Measurements from ENCODE around the gene ENDOG.
A peak's percentile ranks its signal among the peaks of the same experiment; 100 is the strongest.
"Not testable (repeated sequence)": the region's sequence is repeated elsewhere in the genome, so short reads cannot be mapped to it uniquely, and the experiment has no call there.

Gene ENDOG

GRCh38 chr9:128828719-128829452 is 10.6 kb downstream of the ENDOG start:
- DNase-seq (ENCODE audit: low spot score): no peak

- peak; percentile 99 for DNase-seq (ENCODE audit: low spot score)
Measured at GRCh38 chr9:128829477-128830251, 11.4 kb downstream of the ENDOG start, which contains the start of gene SPOUT1. SPOUT1 (minus strand) TSS chr9:128829794; CDS start chr9:128829780, 14 bp downstream.

GRCh38 chr9:128833696-128834095 is 15.4 kb downstream of the ENDOG start:
- no peak for DNase-seq (ENCODE audit: low spot score)

GRCh38 chr9:128835246-128836210 is 17.2 kb downstream of the ENDOG start:
- DNase-seq (ENCODE audit: low spot score): no peak

GRCh38 chr9:128836509-128837145 is 18.3 kb downstream of the ENDOG start:
- DNase-seq (ENCODE audit: low spot score): no peak

GRCh38 chr9:128838338-128838737 is 20.0 kb downstream of the ENDOG start:
- no peak for DNase-seq (ENCODE audit: low spot score)

GRCh38 chr9:128840524-128840923 is 22.2 kb downstream of the ENDOG start:
- no peak for DNase-seq (ENCODE audit: low spot score)

- no peak for DNase-seq (ENCODE audit: low spot score)
Measured at GRCh38 chr9:128841694-128842492, 23.6 kb downstream of the ENDOG start.

GRCh38 chr9:128843171-128843570 is 24.9 kb downstream of the ENDOG start:
- not testable (repeated sequence) for DNase-seq (ENCODE audit: low spot score)

GRCh38 chr9:128845186-128845931 is 27.1 kb downstream of the ENDOG start:
- peak; percentile 58 for DNase-seq (ENCODE audit: low spot score)

- DNase-seq (ENCODE audit: low spot score): no peak
Measured at GRCh38 chr9:128846680-128847030, 28.4 kb downstream of the ENDOG start.

GRCh38 chr9:128847803-128848202 is 29.5 kb downstream of the ENDOG start:
- DNase-seq (ENCODE audit: low spot score): no peak

GRCh38 chr9:128851024-128851423 is 32.7 kb downstream of the ENDOG start:
- not testable (repeated sequence) for DNase-seq (ENCODE audit: low spot score)

- DNase-seq (ENCODE audit: low spot score): not testable (repeated sequence)
Measured at GRCh38 chr9:128851779-128852600, 33.7 kb downstream of the ENDOG start.

- not testable (repeated sequence) for DNase-seq (ENCODE audit: low spot score)
Measured at GRCh38 chr9:128852646-128853045, 34.3 kb downstream of the ENDOG start.

- DNase-seq (ENCODE audit: low spot score): not testable (repeated sequence)
Measured at GRCh38 chr9:128854454-128854853, 36.2 kb downstream of the ENDOG start.

- not testable (repeated sequence) for DNase-seq (ENCODE audit: low spot score)
Measured at GRCh38 chr9:128858476-128858875, 40.2 kb downstream of the ENDOG start.

- DNase-seq (ENCODE audit: low spot score): no peak
Measured at GRCh38 chr9:128860937-128861336, 42.6 kb downstream of the ENDOG start.

GRCh38 chr9:128861501-128861900 is 43.2 kb downstream of the ENDOG start:
- no peak for DNase-seq (ENCODE audit: low spot score)

Data from hepatic stellate cell (primary cell).